Right cardiac atrium (tissue), 5 donors: ENCODE results near the gene NUAK2. TPM values are rescaled to one million over a fixed set of nuclear protein-coding genes. Genes with fewer than 3 reads are reported as not detected.
"Not testable (repeated sequence)": the region's sequence is repeated elsewhere in the genome, so short reads cannot be mapped to it uniquely, and the experiment has no call there.

Source experiments
- ATAC-seq, 2 donors: fragments of 200-7000 bp; cut with Tn5 transposase; one replicate each; pipeline versions ENCODE4 v1.8.0 to v1.9.1; 2020; ENCODE audit warnings: moderate library complexity in 2 of 2, mild to moderate bottlenecking in 1 of 2
- DNase-seq, 3 donors: peaks; one replicate each; pipeline ENCODE4 v3.0.0-alpha.2; 2020
- H3K27ac ChIP-seq: one replicate; pipeline ENCODE4 v1.5.1; 2013; ENCODE audit warnings: mild to moderate bottlenecking, low read length, control low read depth, moderate library complexity
- H3K27me3 ChIP-seq: one replicate; pipeline ENCODE4 v1.6.1; 2013; ENCODE audit not compliant: control insufficient read depth, insufficient read depth
- H3K4me1 ChIP-seq: one replicate; pipeline ENCODE4 v1.6.1; 2013; ENCODE audit warnings: low read length; ENCODE audit not compliant: control insufficient read depth, insufficient read depth
- H3K4me3 ChIP-seq: one replicate; pipeline ENCODE4 v1.5.1; 2013; ENCODE audit warnings: low read length, control low read depth
- H3K9me3 ChIP-seq: one replicate; pipeline ENCODE4 v1.6.1; 2013; ENCODE audit warnings: low read length; ENCODE audit not compliant: control insufficient read depth
- WGBS: extraction: QIAGEN DNeasy Blood & Tissue Kit; methylation state at CpG from one replicate; pipeline ENCODE4 v1.1.7; 2013; 5-methylcytosine and 5-hydroxymethylcytosine counted together
- intact Hi-C, 4 donors: fragments of 100-400 bp; cut with DNase I; formaldehyde crosslinking; loops; one replicate each; pipeline versions ENCODE4 v1.11.0 to v1.14.0; 2022 to 2023
- polyA plus RNA-seq: library from polyadenylated mRNA; stranded (reverse); fragments of 200-250 nt; gene quantifications from one replicate; pipeline ENCODE4 v1.2.3, GENCODE V29; 2013
- total RNA-seq, 4 donors: library from RNA; stranded (reverse); fragmentation: NEBNext Ultra II Directional; extraction: Animal tissue kit (Norgen Biotek cat#: 25700); gene quantifications; one replicate each; pipeline ENCODE4 v1.2.1, GENCODE V29; 2021
- donor health status: healthy with polysubstance abuse.
- donor health status: DM: no; HTN: yes; CAD: no.
- donor health status: DM: no; HTN: no; CAD: no.
- donor health status: DM: no; HTN: yes; CAD: no; lungs with severe emphysema.
- donor health status: DM: yes; HTN: yes; CAD: no.

NUAK2 gene
- total and polyA plus RNA-seq, 5 donors, result 0.50 to 1.6 (median 1.2) TPM

DNA sequence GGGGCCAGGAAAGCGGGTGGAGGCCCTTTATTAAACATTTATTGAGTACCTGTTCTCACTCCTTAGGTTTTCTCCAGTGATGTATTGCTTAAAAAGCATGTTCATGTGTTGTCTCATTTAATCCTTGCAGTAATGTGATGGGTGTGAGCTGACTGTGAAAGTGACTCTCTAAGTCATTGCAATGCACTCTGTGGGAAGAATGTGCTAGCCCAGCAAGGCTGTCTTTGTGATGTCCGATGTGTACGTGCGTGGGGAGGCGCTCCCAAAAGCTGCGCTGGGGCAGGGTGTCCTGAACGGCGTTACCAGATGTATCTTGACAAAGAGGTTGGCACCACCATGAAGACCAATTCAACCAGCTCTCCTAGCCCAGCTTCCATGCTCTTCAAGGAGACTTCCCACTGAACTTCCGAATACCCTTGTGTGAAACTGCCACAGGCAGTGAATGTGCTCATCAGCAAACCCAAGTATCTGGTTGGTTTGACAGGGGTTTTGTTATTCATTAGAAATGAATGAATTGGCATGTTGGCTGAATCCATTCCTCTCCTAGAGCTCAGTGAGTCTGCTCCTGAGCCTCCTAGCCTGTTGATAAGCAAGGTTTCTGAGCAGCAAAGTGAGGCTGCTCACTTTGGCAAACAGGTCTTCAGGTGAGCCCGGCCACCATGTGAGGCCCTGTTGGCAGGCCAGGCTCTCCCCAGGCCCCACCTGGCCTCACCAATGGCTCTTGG lies 28.0 kb downstream of the NUAK2 start:
- 94% methylated on average over 10 of the region's 10 CpGs for WGBS
- ATAC-seq (no peak), DNase-seq (no peak)
- H3K4me1 ChIP-seq, result peaks cover 12% of the 10 kb centered on the region
- H3K9me3 ChIP-seq, result no peaks in the 10 kb centered on the region
- peak overlapping the region; percentile 29 for H3K27ac ChIP-seq
- intact Hi-C loops, result no loop called here
- no peaks in the 10 kb centered on the region for H3K27me3 ChIP-seq
- H3K4me3 ChIP-seq, result no peak overlapping the region

DNA sequence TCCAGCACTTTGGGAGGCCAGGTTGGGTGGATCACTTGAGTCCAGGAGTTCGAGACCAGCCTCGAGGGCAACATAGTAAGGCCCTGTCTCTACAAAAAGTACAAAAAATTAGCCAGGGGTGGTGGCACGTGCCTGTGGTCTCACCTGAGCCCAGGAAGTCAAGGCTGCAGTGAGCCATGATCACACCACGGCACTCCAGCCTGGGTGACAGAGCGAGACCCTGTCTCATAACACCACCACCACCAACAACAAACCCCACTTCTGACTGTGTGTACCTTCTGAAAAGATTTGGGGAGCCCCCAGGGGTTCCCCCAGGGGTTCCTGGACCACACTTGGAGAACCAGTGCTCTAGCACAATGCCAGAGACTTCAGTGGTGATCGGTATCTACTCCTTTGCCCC lies 29.9 kb downstream of the NUAK2 start:
- Histone ChIP-seq H3K9me3 (no peaks in the 10 kb centered on the region), H3K27me3 (no peaks in the 10 kb centered on the region), H3K4me3 (no peak overlapping the region), H3K4me1 (peaks cover 12% of the 10 kb centered on the region), H3K27ac (no peak overlapping the region)
- no peak for DNase-seq
- intact Hi-C loops, result no loop called here
- no peak for ATAC-seq
- WGBS, result 95% methylated on average over 6 of the region's 6 CpGs

DNA sequence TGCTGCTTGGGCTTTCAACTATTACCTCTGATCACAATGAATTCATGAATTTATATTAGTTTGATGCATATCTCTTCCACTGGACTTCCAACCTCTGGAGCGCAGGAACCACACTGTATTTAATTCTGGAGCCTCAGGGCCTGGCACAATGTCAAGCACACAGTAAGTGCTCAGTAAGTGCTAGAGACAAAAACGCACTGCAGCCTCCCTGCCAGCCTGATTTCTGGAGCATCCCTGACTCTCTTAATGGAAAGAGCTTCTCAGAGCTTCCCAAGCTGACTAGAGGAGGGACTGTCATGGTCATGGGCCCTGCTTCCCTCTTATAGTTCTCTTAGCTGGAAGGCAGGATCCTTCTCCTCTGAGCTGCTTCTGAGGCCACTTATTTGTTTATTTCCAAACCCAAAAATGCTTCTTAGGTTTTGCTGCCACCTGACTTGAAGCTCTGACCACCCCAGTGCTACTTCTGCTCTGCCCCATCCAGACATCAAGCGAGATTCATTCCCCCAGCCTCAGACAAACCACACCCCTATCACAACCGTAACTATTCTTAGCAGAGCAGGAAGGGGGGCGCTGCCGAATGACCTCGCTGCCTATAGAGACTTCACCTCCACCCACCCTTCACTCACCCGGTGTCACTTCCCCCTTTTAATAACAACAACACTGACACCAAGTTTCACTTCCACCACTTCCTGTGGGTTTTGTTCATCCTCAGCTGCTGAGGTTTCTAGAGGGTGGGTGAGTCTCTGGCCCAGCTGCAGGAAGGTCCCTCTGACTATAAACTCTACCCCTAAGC lies 33.6 kb downstream of the NUAK2 start:
- intact Hi-C loops, result no loop called here
- Histone ChIP-seq H3K27ac (no peak overlapping the region), H3K9me3 (no peaks in the 10 kb centered on the region), H3K4me3 (no peak overlapping the region), H3K27me3 (no peaks in the 10 kb centered on the region), H3K4me1 (peaks cover 7% of the 10 kb centered on the region)
- ATAC-seq (peak; percentile 20 to 29), DNase-seq (peak in 1 of 3 donors; percentile 78)
- 41% methylated on average over 8 of the region's 8 CpGs for WGBS

DNA sequence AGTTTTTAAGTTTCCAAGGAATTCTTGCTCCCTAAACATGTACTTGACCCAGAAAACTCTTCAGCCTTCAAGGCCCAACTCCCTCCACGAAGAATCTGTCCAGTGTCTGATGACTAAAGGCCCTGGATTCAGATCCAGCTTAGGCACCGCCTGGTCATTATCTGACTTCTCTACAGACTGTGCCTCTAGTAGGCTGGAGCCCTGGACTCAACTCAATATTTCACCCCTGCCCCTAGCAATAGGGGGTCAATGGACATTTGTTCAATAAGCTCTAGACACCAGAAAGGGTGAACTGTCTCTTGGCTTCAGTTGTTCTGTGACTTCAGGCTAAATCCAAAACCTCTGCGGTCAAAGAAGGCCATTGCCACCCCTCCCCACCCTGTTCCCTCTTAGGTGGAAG lies 34.5 kb downstream of the NUAK2 start:
- no peaks in the 10 kb centered on the region for H3K9me3 ChIP-seq
- H3K27me3 ChIP-seq, result no peaks in the 10 kb centered on the region
- no peak overlapping the region for H3K27ac ChIP-seq
- H3K4me1 ChIP-seq, result peaks cover 7% of the 10 kb centered on the region
- intact Hi-C loops, result no loop called here
- DNase-seq (no peak), ATAC-seq (no peak)
- H3K4me3 ChIP-seq, result no peak overlapping the region
- 95% methylated on average over 3 of the region's 3 CpGs for WGBS

DNA sequence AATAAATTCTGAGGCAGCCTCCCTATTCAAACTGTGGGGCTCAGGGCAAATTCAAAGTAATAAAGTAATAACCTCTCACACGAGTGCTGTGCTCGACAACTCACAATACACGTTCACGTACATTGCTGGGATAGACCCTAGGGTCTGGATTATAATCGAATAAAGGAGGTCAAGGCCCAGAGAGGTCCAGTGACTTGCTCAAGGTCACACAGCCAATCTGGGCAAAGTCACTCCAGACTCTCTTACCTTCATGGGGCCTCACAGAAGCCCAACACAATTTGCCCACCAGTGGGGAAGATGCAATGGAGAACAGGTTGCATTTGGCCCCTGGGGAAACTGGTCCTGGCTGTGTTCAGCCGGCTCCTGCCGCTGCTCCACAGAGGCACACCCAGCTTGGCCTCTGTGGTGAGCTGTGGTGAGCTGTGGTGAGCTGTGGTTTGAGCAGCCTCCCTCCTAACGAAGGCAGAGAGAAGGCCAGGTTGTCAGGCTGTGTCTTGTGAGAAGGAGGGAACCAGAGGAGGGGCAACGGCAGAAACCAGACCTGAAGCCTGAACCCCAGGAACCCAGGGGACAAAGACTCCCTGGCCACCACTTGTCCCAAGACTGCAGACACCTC lies 35.1 kb downstream of the NUAK2 start:
- H3K4me1 ChIP-seq, result peaks cover 7% of the 10 kb centered on the region
- no peak overlapping the region for H3K27ac ChIP-seq

DNA sequence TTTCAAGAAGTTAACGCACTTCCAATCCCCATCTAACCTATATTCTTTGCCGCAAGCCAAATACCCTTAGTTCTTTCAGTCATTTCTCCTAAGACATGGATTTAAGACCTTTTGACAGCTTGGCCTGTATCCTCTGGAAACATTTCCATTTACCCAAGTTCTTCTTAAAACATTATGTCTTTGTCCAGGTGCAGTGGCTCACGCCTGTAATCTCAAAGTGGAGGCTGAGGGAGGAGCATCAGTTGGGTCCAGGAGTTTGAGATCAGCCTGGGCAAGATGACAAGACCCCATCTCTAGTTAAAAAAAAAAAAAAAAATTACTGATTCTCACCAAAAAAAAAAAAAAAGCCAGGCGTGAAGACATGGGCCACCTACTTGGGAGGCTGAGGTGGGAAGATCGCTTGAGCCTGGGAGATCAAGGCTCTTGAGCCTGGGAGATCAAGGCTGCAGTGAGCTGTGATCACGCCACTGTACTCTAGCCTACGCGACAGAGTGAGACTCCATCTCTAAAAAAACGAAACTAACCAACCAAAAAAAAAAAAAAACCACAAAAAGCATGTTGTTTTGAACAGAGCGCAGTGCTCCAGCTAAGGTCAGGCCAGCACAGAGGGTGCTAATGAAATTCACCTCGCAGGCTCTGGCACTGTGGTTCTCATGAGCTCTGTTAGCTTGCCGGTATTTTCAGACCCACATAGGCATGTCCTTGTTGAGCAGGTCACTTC lies 36.0 kb downstream of the NUAK2 start:
- intact Hi-C loops, result no loop called here
- Histone ChIP-seq H3K4me1 (peaks cover 7% of the 10 kb centered on the region), H3K4me3 (no peak overlapping the region), H3K27ac (peak overlapping the region; percentile 53), H3K27me3 (no peaks in the 10 kb centered on the region), H3K9me3 (no peaks in the 10 kb centered on the region)
- ATAC-seq (no peak), DNase-seq (no peak)
- WGBS, result 70% methylated on average over 12 of the region's 12 CpGs

More for the DNA sequence above, 35.1 kb downstream of the NUAK2 start:
- DNase-seq (no peak), ATAC-seq (no peak)
- Histone ChIP-seq H3K9me3 (no peaks in the 10 kb centered on the region), H3K27me3 (no peaks in the 10 kb centered on the region), H3K4me3 (no peak overlapping the region)
- WGBS, result 89% methylated on average over 9 of the region's 9 CpGs
- intact Hi-C loops, result no loop called here

DNA sequence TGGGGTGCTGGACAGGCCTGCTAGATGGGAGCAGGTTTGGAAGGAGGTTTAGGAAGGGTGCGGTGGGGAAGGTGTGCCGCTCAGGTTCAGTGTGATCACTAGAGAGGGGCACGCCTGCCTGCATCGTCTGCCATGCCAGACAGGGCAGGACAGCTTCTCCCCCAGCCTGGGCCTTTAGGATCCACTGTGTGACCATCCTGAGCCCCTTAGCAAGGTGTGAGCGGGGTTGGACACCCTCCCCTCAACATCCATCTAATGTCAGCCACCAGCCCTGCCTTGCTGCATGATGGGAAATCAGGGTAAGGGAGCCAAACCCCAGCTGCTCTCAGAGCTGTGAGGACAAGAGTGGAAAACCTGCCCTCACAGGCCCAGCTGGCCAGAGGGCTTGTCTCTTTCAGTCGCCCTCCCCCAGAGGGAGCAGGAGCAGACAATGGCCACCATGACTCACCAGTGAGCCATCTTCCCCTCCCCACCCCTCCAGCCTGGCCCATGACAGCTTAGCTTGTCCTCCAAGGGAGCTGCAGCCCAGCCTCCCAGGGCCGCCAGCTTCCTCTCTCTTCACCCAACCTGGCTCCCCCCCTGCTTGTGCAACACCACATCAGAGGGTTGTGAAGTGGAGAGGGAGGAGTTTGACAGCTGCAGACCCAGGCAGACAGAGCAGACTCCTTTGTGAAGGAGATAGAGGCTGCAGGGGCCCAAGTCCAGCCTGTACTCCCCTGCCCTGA lies 37.0 kb downstream of the NUAK2 start:
- DNase-seq, result peak; percentile 85 to 90 (median 89)
- Histone ChIP-seq H3K9me3 (no peaks in the 10 kb centered on the region), H3K27ac (peak overlapping the region; percentile 53), H3K4me1 (peaks cover 7% of the 10 kb centered on the region), H3K4me3 (no peak overlapping the region), H3K27me3 (no peaks in the 10 kb centered on the region)
- 76% methylated on average over 7 of the region's 7 CpGs for WGBS
- peak; percentile 90 to 95 for ATAC-seq
- intact Hi-C loops, result no loop called here

DNA sequence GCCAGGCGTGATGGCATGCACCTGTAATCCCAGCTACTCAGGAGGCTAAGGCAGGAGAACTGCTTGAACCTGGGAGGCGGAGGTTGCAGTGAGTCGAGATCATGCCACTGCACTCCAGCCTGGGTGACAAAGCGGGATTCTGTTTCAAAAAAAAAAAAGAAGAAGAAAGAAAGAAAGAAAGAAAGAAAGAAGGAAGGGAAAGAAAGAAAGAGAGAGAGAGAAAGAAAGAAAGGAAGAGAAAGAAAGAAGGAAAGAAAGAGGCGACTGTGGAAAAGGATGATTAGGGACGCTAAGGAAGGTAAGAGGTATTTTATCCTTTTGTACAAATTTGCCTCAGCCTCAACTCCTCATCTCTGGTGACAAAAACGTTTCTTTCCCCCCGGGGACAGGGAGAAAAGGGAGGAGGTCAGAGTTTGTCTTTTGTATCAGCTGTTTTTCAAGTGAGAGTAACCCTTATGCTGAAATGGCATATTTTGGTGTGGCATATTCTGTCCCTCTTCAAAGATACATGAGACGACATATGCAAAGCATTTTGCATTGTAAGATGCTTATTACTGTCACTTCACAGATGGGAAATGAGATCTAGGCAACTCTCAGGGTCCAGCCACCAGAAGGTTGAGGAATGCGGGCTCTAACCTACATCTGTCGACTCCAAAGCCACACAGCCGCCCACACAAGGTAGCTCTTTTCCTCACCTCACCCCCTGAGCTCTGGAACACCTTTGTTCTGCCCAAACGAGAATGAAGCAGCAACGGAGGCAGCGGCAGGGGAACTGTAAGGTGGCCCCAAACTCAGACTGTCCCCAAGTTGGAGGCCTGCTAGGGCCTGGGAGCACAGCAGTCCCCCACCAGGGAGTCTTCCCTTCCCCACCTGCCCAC lies 38.0 kb downstream of the NUAK2 start:
- WGBS, result 86% methylated on average over 15 of the region's 15 CpGs
- Histone ChIP-seq H3K4me3 (no peak overlapping the region), H3K27me3 (no peaks in the 10 kb centered on the region), H3K4me1 (peaks cover 7% of the 10 kb centered on the region), H3K27ac (no peak overlapping the region), H3K9me3 (no peaks in the 10 kb centered on the region)
- ATAC-seq, result no peak
- DNase-seq, result no peak
- intact Hi-C loops, result no loop called here

DNA sequence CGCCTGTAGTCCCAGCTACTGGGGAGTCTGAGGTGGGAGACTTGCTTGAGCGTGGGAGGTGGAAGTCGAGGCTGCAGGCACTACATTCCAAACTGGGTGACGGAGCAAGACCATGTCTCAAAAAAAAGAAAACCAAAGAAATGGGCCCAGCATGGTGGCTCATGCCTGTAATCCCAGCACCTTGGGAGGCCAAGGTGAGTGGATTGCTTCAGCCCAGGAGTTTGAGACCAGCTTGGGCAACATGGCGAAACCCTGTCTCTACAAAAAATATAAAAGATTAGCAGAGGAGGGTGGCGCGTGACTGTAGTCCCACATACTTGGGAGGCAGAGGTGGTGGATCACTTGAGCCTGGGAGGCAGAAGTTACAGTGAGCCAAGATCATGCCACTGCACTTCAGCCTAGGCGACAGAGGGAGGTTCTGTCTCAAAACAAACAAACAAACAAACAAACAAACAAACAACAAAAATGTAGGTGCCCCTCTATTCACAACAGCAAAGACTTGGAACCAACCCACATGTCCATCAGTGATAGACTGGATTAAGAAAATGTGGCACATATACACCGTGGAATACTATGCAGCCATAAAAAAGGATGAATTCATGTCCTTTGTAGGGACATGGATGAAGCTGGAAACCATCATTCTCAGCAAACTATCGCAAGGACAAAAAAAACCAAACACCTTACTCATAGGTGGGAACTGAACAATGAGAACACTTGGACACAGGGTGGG lies 40.7 kb downstream of the NUAK2 start:
- WGBS, result 96% methylated on average over 10 of the region's 10 CpGs
- DNase-seq, intact Hi-C loops: not testable (repeated sequence)

More for the DNA sequence above, 40.7 kb downstream of the NUAK2 start:
- not testable (repeated sequence) for H3K4me1 ChIP-seq, H3K27ac ChIP-seq, H3K9me3 ChIP-seq, H3K27me3 ChIP-seq, H3K4me3 ChIP-seq, ATAC-seq
